Endothelial cell of umbilical vein (primary cell): ENCODE results near the gene PARP12. TPM values are rescaled to one million over a fixed set of nuclear protein-coding genes. Genes with fewer than 3 reads are reported as not detected.

Source experiments
- BruUV-seq: library from RNA; stranded (reverse); fragments of 400-500 nt; replicated peaks from 2 replicates; lab custom pipeline; 2021; lab: Mats Ljungman, UMichigan
- CTCF ChIA-PET: fragments of 300-600, 350-600 bp; sonication (Branson Sonifier 250); formaldehyde crosslinking; loops from one replicate; lab custom pipeline; 2021; ENCODE audit warnings: antibody characterized with exemption, inconsistent platforms; lab: Charles Lee
- POLR2A ChIA-PET: fragments of 300-600, 350-600 bp; sonication (Branson Sonifier 250); formaldehyde crosslinking; loops from one replicate; lab custom pipeline; 2021; ENCODE audit warnings: antibody characterized with exemption, inconsistent platforms; lab: Charles Lee
- DNase-seq: peaks from one replicate; pipeline ENCODE4 v3.0.0-alpha.2; 2011; ENCODE audit warnings: low read depth, low spot score
- FAIRE-seq: peaks from 2 replicates; lab custom pipeline; 2011; peaks lifted over from hg19 to GRCh38; lab: Jason Lieb, UNC
- H2AFZ ChIP-seq: 2 replicates; pipeline ENCODE4 v1.6.0; 2012; ENCODE audit warnings: low read depth, low read length, control low read depth, inconsistent platforms
- H3K27ac ChIP-seq: 2 replicates; pipeline ENCODE4 v1.5.1; 2011; ENCODE audit warnings: low read depth, mild to moderate bottlenecking, control low read depth, low read length, moderate library complexity; ENCODE audit not compliant: insufficient read depth
- H3K27me3 ChIP-seq, 2 experiments: 2 replicates each; pipeline versions ENCODE4 v1.6.0 to v1.6.1; 2011; ENCODE audit warnings: low read length in 2 of 2, mixed read lengths in 1 of 2; ENCODE audit not compliant: control insufficient read depth in 2 of 2, insufficient read depth in 2 of 2
- H3K36me3 ChIP-seq, 2 experiments: 2 replicates in 1 of 2; 3 replicates in 1 of 2; pipeline ENCODE4 v1.5.1; 2011; ENCODE audit warnings: low read length in 2 of 2, mild to moderate bottlenecking in 1 of 2, moderate library complexity in 1 of 2; ENCODE audit not compliant: control insufficient read depth in 2 of 2, insufficient read depth in 2 of 2; ENCODE audit errors: extremely low read depth in 1 of 2
- H3K4me1 ChIP-seq: 3 replicates; pipeline ENCODE4 v1.5.1; 2011; ENCODE audit warnings: mild to moderate bottlenecking, low read length; ENCODE audit not compliant: control insufficient read depth, insufficient read depth; ENCODE audit errors: extremely low read depth
- H3K4me2 ChIP-seq: 2 replicates; pipeline ENCODE4 v1.6.1; 2011; ENCODE audit warnings: low read length, control low read depth, mixed read lengths; ENCODE audit not compliant: insufficient read depth
- H3K4me3 ChIP-seq, 3 experiments: fragments of 200-600 bp in 1 of 3; sonication (generic), shearing (Covaris generic) in 1 of 3; replicated peaks in 1 of 3; 2 replicates each; pipeline ENCODE4 v1.5.1; 2011 to 2016; ENCODE audit warnings: control low read depth in 3 of 3, low read length in 3 of 3, mild to moderate bottlenecking in 2 of 3, inconsistent platforms in 1 of 3, low read depth in 1 of 3, moderate library complexity in 1 of 3; ENCODE audit not compliant: insufficient read depth in 1 of 3
- H3K79me2 ChIP-seq: 2 replicates; pipeline ENCODE4 v1.6.0; 2012; ENCODE audit warnings: low read length, inconsistent platforms; ENCODE audit not compliant: control insufficient read depth, insufficient read depth
- H3K9ac ChIP-seq: replicated peaks from 2 replicates; pipeline ENCODE3; 2011; ENCODE audit warnings: low read length, control low read depth; ENCODE audit not compliant: insufficient read depth; ENCODE audit errors: extremely low read depth
- H3K9me1 ChIP-seq: replicated peaks from 3 replicates; pipeline ENCODE4 v1.6.0; 2011; ENCODE audit warnings: mild to moderate bottlenecking, low read length; ENCODE audit not compliant: control insufficient read depth, insufficient read depth; ENCODE audit errors: extremely low read depth
- H3K9me3 ChIP-seq: replicated peaks from 2 replicates; pipeline ENCODE4 v1.5.1; 2012; ENCODE audit warnings: low read length, inconsistent platforms; ENCODE audit not compliant: control insufficient read depth, insufficient read depth
- H4K20me1 ChIP-seq: replicated peaks from 2 replicates; pipeline ENCODE3; 2011; ENCODE audit warnings: mild to moderate bottlenecking, low read length; ENCODE audit not compliant: control insufficient read depth, insufficient read depth; ENCODE audit errors: extremely low read depth
- CTCF ChIP-seq, 2 donors: IDR thresholded peaks; 1 replicate in 1 of 2; 2 replicates in 1 of 2; pipeline ENCODE4 v1.5.1; 2011; ENCODE audit warnings: low read length in 2 of 2, mild to moderate bottlenecking in 2 of 2, moderate library complexity in 2 of 2, control low read depth in 1 of 2, inconsistent platforms in 1 of 2, low read depth in 1 of 2; ENCODE audit not compliant: insufficient read depth in 1 of 2; ENCODE audit errors: extremely low read depth in 1 of 2
- EZH2 ChIP-seq: IDR thresholded peaks from 2 replicates; pipeline ENCODE4 v1.6.1; 2012; ENCODE audit warnings: borderline replicate concordance, low read depth, mild to moderate bottlenecking, moderate library complexity, low read length, inconsistent platforms; ENCODE audit not compliant: severe bottlenecking
- FOS ChIP-seq: IDR thresholded peaks from 2 replicates; pipeline ENCODE4 v1.6.1; 2011; ENCODE audit warnings: mild to moderate bottlenecking, low read length, moderate library complexity, borderline replicate concordance; ENCODE audit not compliant: insufficient read depth
- GATA2 ChIP-seq: IDR thresholded peaks from 2 replicates; pipeline ENCODE4 v1.7.0; 2011; ENCODE audit warnings: low read depth, mild to moderate bottlenecking, moderate library complexity, mixed read lengths, low read length; ENCODE audit not compliant: insufficient read length, insufficient read depth
- JUN ChIP-seq: IDR thresholded peaks from 2 replicates; pipeline ENCODE4 v1.6.1; 2011; ENCODE audit warnings: borderline replicate concordance, low read depth; ENCODE audit not compliant: insufficient read length, insufficient read depth
- MAX ChIP-seq: IDR thresholded peaks from 2 replicates; pipeline ENCODE4 v1.6.1; 2011; ENCODE audit not compliant: insufficient read depth, insufficient read length
- MYC ChIP-seq: IDR thresholded peaks from one replicate; pipeline ENCODE4 v1.6.1; 2011; ENCODE audit warnings: mild to moderate bottlenecking, low read depth, low read length
- POLR2A ChIP-seq: IDR thresholded peaks from 2 replicates; pipeline ENCODE4 v1.6.1; 2012; ENCODE audit warnings: low read depth, mild to moderate bottlenecking, control low read depth, low read length
- POLR2AphosphoS5 ChIP-seq: IDR thresholded peaks from 2 replicates; pipeline ENCODE4 v1.6.1; 2012; ENCODE audit warnings: low read depth, mild to moderate bottlenecking, control low read depth, low read length, moderate library complexity; ENCODE audit not compliant: insufficient read depth
- dilution Hi-C: fragments of 300-500 bp; cut with MboI; formaldehyde crosslinking; loops from one replicate; pipeline ENCODE4 v1.15.0; 2019; ENCODE audit warnings: low sequenced_read_pairs; ENCODE audit not compliant: extremely low pct_ligation_motif_present
- intact Hi-C: fragments of 100-400 bp; cut with micrococcal nuclease; formaldehyde crosslinking; loops from one replicate; pipeline ENCODE4 v1.10.0; 2022
- polyA plus RNA-seq, 4 experiments: library from polyadenylated mRNA; depleted of rRNA in 3 of 4; stranded (reverse) in 3 of 4; unstranded in 1 of 4; fragments of >200 nt; gene quantifications; 2 replicates each; pipeline versions ENCODE4 v1.2.1 to v1.2.3, GENCODE V29; 2011 to 2012; ENCODE audit warnings: missing spikeins in 1 of 4
- total RNA-seq: library from RNA; stranded (reverse); gene quantifications from 2 replicates; pipeline ENCODE4 v1.2.3, GENCODE V29; 2021

The PARP12 gene
- total and polyA plus RNA-seq, 2 donors (not counting 3 experiments of a cell fraction or from before 2014, with no cell fraction given): 65.4 to 83.2 TPM

- H3K4me2 ChIP-seq: no peak overlapping the region
- intact Hi-C loops: no loop called here
- no peak overlapping the region for H3K4me3 ChIP-seq
- H2AFZ ChIP-seq: no peak overlapping the region
- CTCF ChIA-PET: no interaction called here
- H3K27ac ChIP-seq: no peak overlapping the region
- BruUV-seq: no TSS peak
- no peaks in the 10 kb centered on the region for H3K27me3 ChIP-seq
- no peaks in the 10 kb centered on the region for H3K9me3 ChIP-seq
- H4K20me1 ChIP-seq: no peaks in the 10 kb centered on the region
- H3K9ac ChIP-seq: no peak overlapping the region
- H3K4me1 ChIP-seq: peaks cover 10% of the 10 kb centered on the region
- DNase-seq (no peak), FAIRE-seq (no peak)
- POLR2A ChIA-PET: no interaction called here
- no peaks in the 10 kb centered on the region for H3K9me1 ChIP-seq
- H3K79me2 ChIP-seq: no peaks in the 10 kb centered on the region
- peaks cover 12 to 29% of the 10 kb centered on the region in 2 experiments for H3K36me3 ChIP-seq
- dilution Hi-C loops: no loop called here
- TF ChIP-seq MAX (no peak), JUN (no peak), MYC (no peak), CTCF (IDR thresholded peaks at IDR 0.05; ENCODE audit: extremely low read depth in 1 of 2, insufficient read depth in 1 of 2, low read depth in 1 of 2, low read length in 2 of 2) (no peak), GATA2 (no peak), FOS (no peak), POLR2AphosphoS5 (no peak), EZH2 (no peak), POLR2A (no peak)
Measured at GRCh38 chr7:140029072-140029471, 33.7 kb downstream of the PARP12 start.
